Activated effector memory CD4-positive, alpha-beta T cell treated with Interleukin-2 at 50 U/mL for 16 hours (primary cell): Measurements from ENCODE around the gene LCOR.
"Not testable (repeated sequence)": the region's sequence is repeated elsewhere in the genome, so short reads cannot be mapped to it uniquely, and the experiment has no call there.

Experiments used
- DNase-seq: peaks from one replicate; pipeline ENCODE4 v3.0.0-alpha.2; 2020

LCOR gene

GRCh38 chr10:96943161-96943560 is 111.1 kb downstream of the LCOR start:
- DNase-seq, result not testable (repeated sequence)

GRCh38 chr10:96947036-96947435 is 114.9 kb downstream of the LCOR start:
- no peak for DNase-seq

- no peak for DNase-seq
Measured at GRCh38 chr10:96949039-96949683, 117.1 kb downstream of the LCOR start.

GRCh38 chr10:96951954-96952353 is 119.9 kb downstream of the LCOR start:
- DNase-seq, result no peak

GRCh38 chr10:96955794-96956193 is 123.7 kb downstream of the LCOR start:
- no peak for DNase-seq

GRCh38 chr10:96958071-96958470 is 126.0 kb downstream of the LCOR start:
- DNase-seq, result no peak

GRCh38 chr10:96959733-96960132 is 127.6 kb downstream of the LCOR start:
- no peak for DNase-seq

GRCh38 chr10:96960872-96961271 is 128.8 kb downstream of the LCOR start:
- no peak for DNase-seq

GRCh38 chr10:96964131-96964530 is 132.0 kb downstream of the LCOR start:
- DNase-seq, result no peak

GRCh38 chr10:96967847-96968246 is 135.7 kb downstream of the LCOR start:
- DNase-seq, result no peak

GRCh38 chr10:96968682-96969423 is 136.8 kb downstream of the LCOR start:
- DNase-seq, result no peak

GRCh38 chr10:96971324-96971723 is 139.2 kb downstream of the LCOR start:
- no peak for DNase-seq

GRCh38 chr10:96972264-96972663 is 140.2 kb downstream of the LCOR start:
- DNase-seq, result no peak

GRCh38 chr10:96973809-96974747 is 142.0 kb downstream of the LCOR start:
- DNase-seq, result no peak

GRCh38 chr10:96975136-96975535 is 143.0 kb downstream of the LCOR start:
- DNase-seq, result no peak

GRCh38 chr10:96978621-96979154 is 146.6 kb downstream of the LCOR start:
- no peak for DNase-seq

- DNase-seq, result no peak
Measured at GRCh38 chr10:96982149-96982930, 150.2 kb downstream of the LCOR start.

- DNase-seq, result no peak
Measured at GRCh38 chr10:96984541-96985131, 152.5 kb downstream of the LCOR start.

- DNase-seq, result no peak
Measured at GRCh38 chr10:96986200-96986856, 154.2 kb downstream of the LCOR start.

GRCh38 chr10:96987141-96987841 is 155.2 kb downstream of the LCOR start:
- no peak for DNase-seq

GRCh38 chr10:96987842-96988175 is 155.7 kb downstream of the LCOR start:
- DNase-seq, result no peak
